K562 (cell line): ENCODE results near the gene PRELID3B. TPM values are rescaled to one million over a fixed set of nuclear protein-coding genes. Genes with fewer than 3 reads are reported as not detected.

Source experiments
- ATAC-seq: fragments of 200-7000 bp; cut with Tn5 transposase; 3 replicates; pipeline ENCODE4 v1.9.1; 2020; ENCODE audit warnings: moderate library complexity
- BruUV-seq: library from RNA; stranded (reverse); fragments of 400-500 nt; replicated peaks from 2 replicates; lab custom pipeline; 2021; lab: Mats Ljungman, UMichigan
- CTCF ChIA-PET: fragments of 300-600 bp; formaldehyde crosslinking; extraction: SDS; loops from one replicate; lab custom pipeline; 2021; ENCODE audit warnings: low intra/inter-chr PET ratio; lab: Yijun Ruan, JAX
- POLR2A ChIA-PET: fragments of 300-600, 350-650 bp; sonication (Branson Sonifier 250); formaldehyde crosslinking; extraction: SDS; loops from one replicate; lab custom pipeline; 2021; ENCODE audit warnings: antibody characterized with exemption, inconsistent platforms; lab: Yijun Ruan, JAX
- DNase-seq, 4 experiments: peaks; one replicate each; pipeline versions ENCODE4 v3.0.0 to v3.0.0-alpha.2; 2011 to 2018; ENCODE audit warnings: low spot score in 3 of 4, mixed read lengths in 3 of 4; ENCODE audit errors: extremely low read depth in 1 of 4
- FAIRE-seq: peaks from 2 replicates; lab custom pipeline; 2011; peaks lifted over from hg19 to GRCh38; lab: Jason Lieb, UNC
- H2AFZ ChIP-seq: 2 replicates; pipeline ENCODE4 v1.6.0; 2011; ENCODE audit warnings: low read depth, low read length, control low read depth, inconsistent platforms
- H3K27ac ChIP-seq: fragments of 200-600 bp; 3 replicates; pipeline ENCODE4 v1.8.0; 2011; ENCODE audit warnings: low read depth, mild to moderate bottlenecking, control low read depth, inconsistent platforms, low read length, moderate library complexity, mixed read lengths; ENCODE audit errors: extremely low read depth
- H3K27me3 ChIP-seq, 2 experiments: fragments of 300-600 bp in 1 of 2; 2 replicates in 1 of 2; 3 replicates in 1 of 2; pipeline versions ENCODE4 v1.6.0 to v1.8.0; 2011; ENCODE audit warnings: inconsistent platforms in 2 of 2, low read length in 2 of 2, mild to moderate bottlenecking in 1 of 2, mixed read lengths in 1 of 2, moderate library complexity in 1 of 2; ENCODE audit not compliant: control insufficient read depth in 2 of 2, insufficient read depth in 2 of 2
- H3K36me3 ChIP-seq: fragments of 300-600 bp; 3 replicates; pipeline ENCODE4 v1.8.0; 2011; ENCODE audit warnings: mild to moderate bottlenecking, low read length, inconsistent platforms; ENCODE audit not compliant: control insufficient read depth, insufficient read depth
- H3K4me1 ChIP-seq, 2 experiments: fragments of 200-600 bp in 1 of 2; replicated peaks in 1 of 2; 2 replicates in 1 of 2; 3 replicates in 1 of 2; pipeline versions ENCODE4 v1.5.1 to v1.8.0; 2011; ENCODE audit warnings: inconsistent platforms in 2 of 2, low read length in 2 of 2, mild to moderate bottlenecking in 1 of 2, mixed read lengths in 1 of 2, moderate library complexity in 1 of 2; ENCODE audit not compliant: control insufficient read depth in 2 of 2, insufficient read depth in 2 of 2
- H3K4me2 ChIP-seq: 2 replicates; pipeline ENCODE4 v1.6.1; 2011; ENCODE audit warnings: low read length, control low read depth, inconsistent platforms, mixed read lengths; ENCODE audit not compliant: insufficient read depth
- H3K4me3 ChIP-seq: fragments of 200-600 bp; sonication (generic), shearing (Covaris generic); 2 replicates; pipeline ENCODE4 v1.5.1; 2016; ENCODE audit warnings: control low read depth, inconsistent platforms
- H3K79me2 ChIP-seq: fragments of 200-600 bp; 3 replicates; pipeline ENCODE4 v1.8.0; 2011; ENCODE audit warnings: low read length, inconsistent platforms; ENCODE audit not compliant: control insufficient read depth, insufficient read depth
- H3K9ac ChIP-seq, 2 experiments: 2 replicates each; pipeline versions ENCODE4 v1.6.0 to v1.6.1; 2011; ENCODE audit warnings: low read depth in 2 of 2, low read length in 2 of 2, control low read depth in 1 of 2, inconsistent platforms in 1 of 2, mild to moderate bottlenecking in 1 of 2, mixed read lengths in 1 of 2; ENCODE audit not compliant: insufficient read depth in 1 of 2
- H3K9me1 ChIP-seq: one replicate; pipeline ENCODE4 v1.6.0; 2011; ENCODE audit warnings: inconsistent platforms, mild to moderate bottlenecking, low read length, moderate library complexity; ENCODE audit not compliant: control insufficient read depth, insufficient read depth
- H3K9me3 ChIP-seq: replicated peaks from 2 replicates; pipeline ENCODE4 v1.5.1; 2011; ENCODE audit warnings: low read depth, low read length, inconsistent platforms; ENCODE audit not compliant: control insufficient read depth, insufficient read depth
- H4K20me1 ChIP-seq: replicated peaks from 2 replicates; pipeline ENCODE4 v1.6.1; 2011; ENCODE audit warnings: low read length, inconsistent platforms, mixed read lengths; ENCODE audit not compliant: control insufficient read depth, insufficient read depth
- ELF1 ChIP-seq: fragments of 200-800 bp; sonication (Bioruptor generic); IDR thresholded peaks from 2 replicates; pipeline ENCODE4 v1.6.1; 2016; ENCODE audit warnings: missing genetic modification characterization, missing compliant biosample characterization
- PML ChIP-seq: IDR thresholded peaks from 2 replicates; pipeline ENCODE4 v1.6.1; 2012; ENCODE audit warnings: low read length, inconsistent platforms
- POLR2B ChIP-seq: fragments of 450-650 bp; IDR thresholded peaks from 2 replicates; pipeline ENCODE4 v1.6.1; 2018; ENCODE audit warnings: low read depth; ENCODE audit not compliant: partially characterized antibody
- REST ChIP-seq, 2 experiments: fragments of 450-650 bp; formaldehyde crosslinking in 1 of 2; IDR thresholded peaks; 2 replicates each; pipeline versions ENCODE4 v1.4.0 to v1.6.1; 2014 to 2020; ENCODE audit warnings: mild to moderate bottlenecking in 2 of 2, borderline replicate concordance in 1 of 2, low read depth in 1 of 2
- WHSC1 ChIP-seq: IDR thresholded peaks from one replicate; pipeline ENCODE4 v1.6.1; 2012; ENCODE audit warnings: low read length, control low read depth, inconsistent platforms
- ZBTB2 ChIP-seq: fragments of 450-650 bp; IDR thresholded peaks from 2 replicates; pipeline ENCODE4 v1.6.1; 2016; ENCODE audit warnings: antibody characterized with exemption
- ZNF41 ChIP-seq: fragments of 250-450 bp; sonication (Bioruptor Pico); conservative IDR thresholded peaks from 2 replicates; pipeline ENCODE4 v1.4.0; 2020; ENCODE audit warnings: mild to moderate bottlenecking
- ZNF668 ChIP-seq: fragments of 250-450 bp; sonication (Bioruptor Pico); IDR thresholded peaks from 2 replicates; pipeline ENCODE4 v1.8.0; 2022; ENCODE audit warnings: mild to moderate bottlenecking, inconsistent platforms
- WGBS: fragments of 100-300 bp; shearing (Covaris generic); methylation state at CpG from one replicate; pipeline ENCODE4 v1.1.6; 2016; ENCODE audit warnings: low coverage, mixed read lengths; ENCODE audit not compliant: insufficient coverage; ENCODE audit errors: missing lambda C conversion rate; 5-methylcytosine and 5-hydroxymethylcytosine counted together
- in situ Hi-C: fragments of 300-500 bp; cut with MboI; formaldehyde crosslinking; loops from 4 replicates; pipeline ENCODE4 v1.15.0; 2018; ENCODE audit warnings: inconsistent platforms, mixed read lengths
- intact Hi-C: fragments of 100-400 bp; cut with micrococcal nuclease; formaldehyde crosslinking; loops from 2 replicates; pipeline ENCODE4 v1.14.2; 2022
- polyA plus RNA-seq, 8 experiments: library from polyadenylated mRNA; depleted of rRNA in 4 of 8; stranded (reverse) in 5 of 8; unstranded in 3 of 8; fragments of >200 nt; fragmentation: Nextera tagmentation in 2 of 8; fragmentation: Illumina TruSeq in 1 of 8; extraction: Ambion mirVana in 2 of 8; extraction: Trizol in 1 of 8; gene quantifications; 2 replicates each; pipeline versions ENCODE4 v1.2.1 to v1.2.3, GENCODE V29; 2011 to 2014; ENCODE audit warnings: inconsistent platforms in 1 of 8, missing spikeins in 1 of 8
- total RNA-seq, 7 experiments: library from RNA; depleted of rRNA in 6 of 7; stranded (reverse); fragments of >200 nt in 6 of 7; fragmentation: Illumina TruSeq in 2 of 7; extraction: Trizol in 2 of 7; gene quantifications; 2 replicates each; pipeline versions ENCODE4 v1.2.1 to v1.2.3, GENCODE V29; 2011 to 2021; ENCODE audit warnings: low replicate concordance in 1 of 7

The PRELID3B gene
- total and polyA plus RNA-seq, 9 of the 15 experiments (the other 6 are each of a cell fraction or from before 2014, with no cell fraction given): 77.0 to 186 (median 101) TPM

- no peak for TF ChIP-seq REST (IDR thresholded peaks at IDR 0.05; ENCODE audit: borderline replicate concordance)
- no peak for TF ChIP-seq REST (CRISPR knock-in tag; IDR thresholded peaks at IDR 0.05; ENCODE audit: low read depth)
- TF ChIP-seq ZNF41 (CRISPR knock-in tag): no peak
- TF ChIP-seq ELF1 (tag): no peak
- no peak for TF ChIP-seq WHSC1
- no peak for TF ChIP-seq ZNF668
- TF ChIP-seq ZBTB2: no peak
- no peak for TF ChIP-seq POLR2B
- TF ChIP-seq PML: no peak
- H3K9ac ChIP-seq: no peak overlapping the region
- ChIA-PET POLR2A (interaction anchor here (0.6 to 1.3 kb wide), 4 partner anchors 9 to 26 kb away, joined by 3 to 4 read pairs (median 3); no protein-coding TSS in a partner anchor), CTCF (no interaction called here)
- no peak overlapping the region for H3K27ac ChIP-seq
- H3K27me3 ChIP-seq: peaks cover 35 to 41% of the 10 kb centered on the region in 2 experiments; a peak in 4 of 5 replicates
- no peaks in the 10 kb centered on the region for H3K9me3 ChIP-seq
- no peak for FAIRE-seq
- H2AFZ ChIP-seq: no peak overlapping the region
- no peaks in the 10 kb centered on the region for H3K36me3 ChIP-seq
- H4K20me1 ChIP-seq: no peaks in the 10 kb centered on the region
- DNase-seq: no peak
- intact Hi-C loops (no loop called here), in situ Hi-C loops (no loop called here)
- ATAC-seq: no peak
- WGBS: 3% methylated on average over 4 of the region's 4 CpGs
- BruUV-seq: no TSS peak
- H3K4me1 ChIP-seq: no peaks in the 10 kb centered on the region
- H3K9me1 ChIP-seq: no peaks in the 10 kb centered on the region
- no peak overlapping the region for H3K4me3 ChIP-seq
- H3K4me2 ChIP-seq: no peak overlapping the region
- H3K79me2 ChIP-seq: no peaks in the 10 kb centered on the region
Measured at GRCh38 chr20:59075934-59076508, 33.4 kb upstream of the PRELID3B start.
